HepG2 (cell line): Measurements from ENCODE around the gene NUCB1. TPM values are rescaled to one million over a fixed set of nuclear protein-coding genes. Genes with fewer than 3 reads are reported as not detected.

ENCODE experiments used
- HNRNPH1 ChIP-seq: fragments of 200-400 bp; formaldehyde crosslinking; optimal IDR thresholded peaks from 2 replicates; pipeline ENCODE3; 2017; ENCODE audit warnings: mild to moderate bottlenecking, low read depth, low read length
- HNRNPK ChIP-seq: fragments of 200-400 bp; formaldehyde crosslinking; IDR thresholded peaks from 2 replicates; pipeline ENCODE4 v1.6.1; 2018; ENCODE audit warnings: low read length, low read depth, moderate library complexity, mild to moderate bottlenecking; ENCODE audit not compliant: poor library complexity, severe bottlenecking
- MTA3 ChIP-seq: sonication (generic); formaldehyde crosslinking; IDR thresholded peaks from 2 replicates; pipeline ENCODE4 v1.4.0; 2020; ENCODE audit warnings: missing genetic modification reagents
- NFATC3 ChIP-seq: sonication (generic); formaldehyde crosslinking; IDR thresholded peaks from 2 replicates; pipeline ENCODE4 v1.5.1; 2020; ENCODE audit warnings: mild to moderate bottlenecking, missing genetic modification reagents
- RXRB ChIP-seq: IDR thresholded peaks from 2 replicates; pipeline ENCODE4 v1.6.1; 2016; ENCODE audit warnings: borderline replicate concordance, missing genetic modification reagents, missing compliant biosample characterization
- SETDB1 ChIP-seq: sonication (generic); formaldehyde crosslinking; IDR thresholded peaks from 2 replicates; pipeline ENCODE4 v1.5.1; 2020; ENCODE audit warnings: missing genetic modification reagents, mild to moderate bottlenecking, borderline replicate concordance
- SMAD3 ChIP-seq: sonication (generic); formaldehyde crosslinking; IDR thresholded peaks from 2 replicates; pipeline ENCODE4 v1.4.0; 2020; ENCODE audit warnings: missing genetic modification reagents
- ZBTB7B ChIP-seq: sonication (generic); formaldehyde crosslinking; IDR thresholded peaks from 2 replicates; pipeline ENCODE4 v1.4.0; 2020; ENCODE audit warnings: missing genetic modification reagents
- ZMAT3 ChIP-seq: sonication (generic); formaldehyde crosslinking; conservative IDR thresholded peaks from 2 replicates; pipeline ENCODE4 v1.7.0; 2021; ENCODE audit warnings: missing genetic modification reagents
- ZNF143 ChIP-seq: sonication (generic); formaldehyde crosslinking; IDR thresholded peaks from 2 replicates; pipeline ENCODE4 v1.4.0; 2020; ENCODE audit warnings: missing genetic modification reagents
- ZNF20 ChIP-seq: sonication (generic); formaldehyde crosslinking; IDR thresholded peaks from 2 replicates; pipeline ENCODE4 v1.4.0; 2020; ENCODE audit warnings: mild to moderate bottlenecking, moderate library complexity, missing genetic modification reagents
- ZNF292 ChIP-seq: sonication (generic); formaldehyde crosslinking; IDR thresholded peaks from 2 replicates; pipeline ENCODE4 v1.8.1; 2022; ENCODE audit warnings: mild to moderate bottlenecking, low read depth, missing genetic modification reagents, borderline replicate concordance
- ZNF468 ChIP-seq: sonication (generic); formaldehyde crosslinking; IDR thresholded peaks from 2 replicates; pipeline ENCODE4 v1.8.0; 2022; ENCODE audit warnings: mild to moderate bottlenecking, moderate library complexity, missing genetic modification reagents
- ZNF709 ChIP-seq: sonication (generic); formaldehyde crosslinking; IDR thresholded peaks from 2 replicates; pipeline ENCODE4 v1.5.0; 2020; ENCODE audit warnings: mild to moderate bottlenecking, missing genetic modification reagents
- ZNF720 ChIP-seq: sonication (generic); formaldehyde crosslinking; IDR thresholded peaks from 2 replicates; pipeline ENCODE4 v1.4.0; 2020; ENCODE audit warnings: missing genetic modification reagents
- ZNF816 ChIP-seq: sonication (generic); formaldehyde crosslinking; IDR thresholded peaks from 2 replicates; pipeline ENCODE4 v1.8.0; 2022; ENCODE audit warnings: missing genetic modification reagents, mild to moderate bottlenecking, borderline replicate concordance
- ZNF841 ChIP-seq: sonication (generic); formaldehyde crosslinking; IDR thresholded peaks from 2 replicates; pipeline ENCODE4 v1.8.1; 2023; ENCODE audit warnings: missing genetic modification reagents, borderline replicate concordance
- polyA plus RNA-seq, 8 experiments: library from polyadenylated mRNA; depleted of rRNA in 3 of 8; stranded (reverse) in 7 of 8; unstranded in 1 of 8; fragments of >200 nt; fragmentation: Illumina TruSeq in 4 of 8; extraction: Trizol in 4 of 8; gene quantifications; 2 replicates each; pipeline versions ENCODE4 v1.2.1 to v1.2.3, GENCODE V29; 2011 to 2016; ENCODE audit warnings: low read depth in 4 of 8, missing spikeins in 1 of 8, mixed read lengths in 1 of 8; ENCODE audit not compliant: insufficient read depth in 1 of 8
- total RNA-seq, 5 experiments: library from RNA; depleted of rRNA; stranded (reverse); fragments of >200 nt; fragmentation: Illumina TruSeq; extraction: Trizol; gene quantifications; 2 replicates each; pipeline ENCODE4 v1.2.3, GENCODE V29; 2016; ENCODE audit warnings: low read depth in 1 of 5
- TF ChIP-seq, protein P1 (sequence below): sonication (generic); formaldehyde crosslinking; IDR thresholded peaks from 2 replicates; pipeline ENCODE4 v1.4.0; 2020; ENCODE audit warnings: mild to moderate bottlenecking, missing genetic modification reagents
- TF ChIP-seq, protein P2 (sequence below): sonication (generic); formaldehyde crosslinking; IDR thresholded peaks from 2 replicates; pipeline ENCODE4 v1.8.0; 2022; ENCODE audit warnings: mild to moderate bottlenecking, missing genetic modification reagents; ENCODE audit not compliant: insufficient replicate concordance
- TF ChIP-seq, protein P3 (sequence below): sonication (generic); formaldehyde crosslinking; IDR thresholded peaks from 2 replicates; pipeline ENCODE4 v1.4.0; 2020; ENCODE audit warnings: missing genetic modification reagents, borderline replicate concordance

NUCB1 gene
- total and polyA plus RNA-seq, 2 of the 13 experiments (the other 11 are each of a cell fraction or from before 2014, with no cell fraction given): 82.3 to 106 TPM

DNA sequence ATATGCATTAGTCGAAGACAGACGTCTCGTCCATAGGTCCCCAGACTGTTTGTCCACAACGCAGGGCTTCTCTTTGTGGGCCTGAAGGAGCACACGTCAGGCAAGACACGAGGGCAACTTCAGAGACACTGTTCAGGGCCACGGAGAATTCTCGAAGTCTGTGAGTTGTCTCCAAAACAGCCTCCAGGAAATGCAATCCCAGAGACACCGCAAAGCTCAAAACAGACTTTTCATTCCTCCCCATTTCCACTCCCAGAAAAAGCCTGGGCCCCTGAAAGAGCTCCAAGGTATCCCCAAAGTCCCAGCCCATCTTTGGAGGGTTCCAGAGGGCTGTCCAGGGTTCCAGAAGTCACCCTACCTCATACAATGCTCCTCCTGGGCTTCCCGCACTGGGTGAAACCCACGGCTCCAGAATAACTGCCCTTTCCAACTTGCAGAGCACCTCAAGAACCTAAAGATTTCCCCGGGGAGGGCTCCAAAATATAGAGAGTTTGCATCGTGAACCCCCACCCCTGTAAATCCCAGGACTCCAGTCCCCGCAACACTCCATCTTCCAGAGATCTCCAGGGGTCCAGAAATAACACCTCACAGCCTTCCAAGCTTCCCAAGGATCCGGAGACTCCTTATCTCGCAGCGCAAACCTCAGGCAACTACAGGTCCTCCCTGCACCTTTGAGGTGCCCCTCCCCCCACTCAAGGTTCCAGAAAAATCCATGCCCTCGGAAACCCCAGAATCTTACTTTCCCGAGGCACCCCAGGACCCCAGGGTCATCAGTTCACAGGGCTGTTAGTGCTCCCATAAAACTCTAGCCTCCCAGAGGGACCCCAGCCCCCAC is 64.3 kb downstream of the NUCB1 start (continued):
- TF ChIP-seq, protein P1, sequence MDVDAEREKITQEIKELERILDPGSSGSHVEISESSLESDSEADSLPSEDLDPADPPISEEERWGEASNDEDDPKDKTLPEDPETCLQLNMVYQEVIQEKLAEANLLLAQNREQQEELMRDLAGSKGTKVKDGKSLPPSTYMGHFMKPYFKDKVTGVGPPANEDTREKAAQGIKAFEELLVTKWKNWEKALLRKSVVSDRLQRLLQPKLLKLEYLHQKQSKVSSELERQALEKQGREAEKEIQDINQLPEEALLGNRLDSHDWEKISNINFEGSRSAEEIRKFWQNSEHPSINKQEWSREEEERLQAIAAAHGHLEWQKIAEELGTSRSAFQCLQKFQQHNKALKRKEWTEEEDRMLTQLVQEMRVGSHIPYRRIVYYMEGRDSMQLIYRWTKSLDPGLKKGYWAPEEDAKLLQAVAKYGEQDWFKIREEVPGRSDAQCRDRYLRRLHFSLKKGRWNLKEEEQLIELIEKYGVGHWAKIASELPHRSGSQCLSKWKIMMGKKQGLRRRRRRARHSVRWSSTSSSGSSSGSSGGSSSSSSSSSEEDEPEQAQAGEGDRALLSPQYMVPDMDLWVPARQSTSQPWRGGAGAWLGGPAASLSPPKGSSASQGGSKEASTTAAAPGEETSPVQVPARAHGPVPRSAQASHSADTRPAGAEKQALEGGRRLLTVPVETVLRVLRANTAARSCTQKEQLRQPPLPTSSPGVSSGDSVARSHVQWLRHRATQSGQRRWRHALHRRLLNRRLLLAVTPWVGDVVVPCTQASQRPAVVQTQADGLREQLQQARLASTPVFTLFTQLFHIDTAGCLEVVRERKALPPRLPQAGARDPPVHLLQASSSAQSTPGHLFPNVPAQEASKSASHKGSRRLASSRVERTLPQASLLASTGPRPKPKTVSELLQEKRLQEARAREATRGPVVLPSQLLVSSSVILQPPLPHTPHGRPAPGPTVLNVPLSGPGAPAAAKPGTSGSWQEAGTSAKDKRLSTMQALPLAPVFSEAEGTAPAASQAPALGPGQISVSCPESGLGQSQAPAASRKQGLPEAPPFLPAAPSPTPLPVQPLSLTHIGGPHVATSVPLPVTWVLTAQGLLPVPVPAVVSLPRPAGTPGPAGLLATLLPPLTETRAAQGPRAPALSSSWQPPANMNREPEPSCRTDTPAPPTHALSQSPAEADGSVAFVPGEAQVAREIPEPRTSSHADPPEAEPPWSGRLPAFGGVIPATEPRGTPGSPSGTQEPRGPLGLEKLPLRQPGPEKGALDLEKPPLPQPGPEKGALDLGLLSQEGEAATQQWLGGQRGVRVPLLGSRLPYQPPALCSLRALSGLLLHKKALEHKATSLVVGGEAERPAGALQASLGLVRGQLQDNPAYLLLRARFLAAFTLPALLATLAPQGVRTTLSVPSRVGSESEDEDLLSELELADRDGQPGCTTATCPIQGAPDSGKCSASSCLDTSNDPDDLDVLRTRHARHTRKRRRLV (CRISPR knock-in tag): 0 out of 2 replicates have a peak, but pooled peaks have one; percentile 7
- TF ChIP-seq RXRB (CRISPR knock-in tag): no peak
- no peak for TF ChIP-seq ZNF720
- no peak; the same call in 1 of the 2 replicates for TF ChIP-seq ZNF816
- TF ChIP-seq, protein P2, sequence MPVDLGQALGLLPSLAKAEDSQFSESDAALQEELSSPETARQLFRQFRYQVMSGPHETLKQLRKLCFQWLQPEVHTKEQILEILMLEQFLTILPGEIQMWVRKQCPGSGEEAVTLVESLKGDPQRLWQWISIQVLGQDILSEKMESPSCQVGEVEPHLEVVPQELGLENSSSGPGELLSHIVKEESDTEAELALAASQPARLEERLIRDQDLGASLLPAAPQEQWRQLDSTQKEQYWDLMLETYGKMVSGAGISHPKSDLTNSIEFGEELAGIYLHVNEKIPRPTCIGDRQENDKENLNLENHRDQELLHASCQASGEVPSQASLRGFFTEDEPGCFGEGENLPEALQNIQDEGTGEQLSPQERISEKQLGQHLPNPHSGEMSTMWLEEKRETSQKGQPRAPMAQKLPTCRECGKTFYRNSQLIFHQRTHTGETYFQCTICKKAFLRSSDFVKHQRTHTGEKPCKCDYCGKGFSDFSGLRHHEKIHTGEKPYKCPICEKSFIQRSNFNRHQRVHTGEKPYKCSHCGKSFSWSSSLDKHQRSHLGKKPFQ (CRISPR knock-in tag): peak; percentile 31
- no peak for TF ChIP-seq HNRNPK
- TF ChIP-seq ZNF143: peak; percentile 26; the same call in 1 of the 2 replicates
- TF ChIP-seq, protein P3, sequence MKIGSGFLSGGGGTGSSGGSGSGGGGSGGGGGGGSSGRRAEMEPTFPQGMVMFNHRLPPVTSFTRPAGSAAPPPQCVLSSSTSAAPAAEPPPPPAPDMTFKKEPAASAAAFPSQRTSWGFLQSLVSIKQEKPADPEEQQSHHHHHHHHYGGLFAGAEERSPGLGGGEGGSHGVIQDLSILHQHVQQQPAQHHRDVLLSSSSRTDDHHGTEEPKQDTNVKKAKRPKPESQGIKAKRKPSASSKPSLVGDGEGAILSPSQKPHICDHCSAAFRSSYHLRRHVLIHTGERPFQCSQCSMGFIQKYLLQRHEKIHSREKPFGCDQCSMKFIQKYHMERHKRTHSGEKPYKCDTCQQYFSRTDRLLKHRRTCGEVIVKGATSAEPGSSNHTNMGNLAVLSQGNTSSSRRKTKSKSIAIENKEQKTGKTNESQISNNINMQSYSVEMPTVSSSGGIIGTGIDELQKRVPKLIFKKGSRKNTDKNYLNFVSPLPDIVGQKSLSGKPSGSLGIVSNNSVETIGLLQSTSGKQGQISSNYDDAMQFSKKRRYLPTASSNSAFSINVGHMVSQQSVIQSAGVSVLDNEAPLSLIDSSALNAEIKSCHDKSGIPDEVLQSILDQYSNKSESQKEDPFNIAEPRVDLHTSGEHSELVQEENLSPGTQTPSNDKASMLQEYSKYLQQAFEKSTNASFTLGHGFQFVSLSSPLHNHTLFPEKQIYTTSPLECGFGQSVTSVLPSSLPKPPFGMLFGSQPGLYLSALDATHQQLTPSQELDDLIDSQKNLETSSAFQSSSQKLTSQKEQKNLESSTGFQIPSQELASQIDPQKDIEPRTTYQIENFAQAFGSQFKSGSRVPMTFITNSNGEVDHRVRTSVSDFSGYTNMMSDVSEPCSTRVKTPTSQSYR (CRISPR knock-in tag): peak; percentile 92
- TF ChIP-seq ZNF709 (CRISPR knock-in tag): 0 out of 2 replicates have a peak, but pooled peaks have one; percentile 5
- no peak for TF ChIP-seq ZNF20
- TF ChIP-seq ZMAT3 (CRISPR knock-in tag): no peak
- TF ChIP-seq HNRNPH1: peak; percentile 27
- TF ChIP-seq ZNF292: no peak
- 0 out of 2 replicates have a peak, but pooled peaks have one; percentile 28 for TF ChIP-seq NFATC3 (CRISPR knock-in tag)
- no peak for TF ChIP-seq SMAD3
- TF ChIP-seq SETDB1 (CRISPR knock-in tag): no peak
- TF ChIP-seq MTA3: no peak
- no peak for TF ChIP-seq ZBTB7B (CRISPR knock-in tag)
- no peak for TF ChIP-seq ZNF468 (CRISPR knock-in tag)
- TF ChIP-seq ZNF841 (CRISPR knock-in tag): no peak
